HG03457 (cell line): ENCODE data around the gene KBTBD12.

ENCODE experiments used
- ATAC-seq: cut with Tn5 transposase; IDR thresholded peaks from one replicate; pipeline ENCODE4 v1.9.1; 2021; ENCODE audit warnings: moderate number of reproducible peaks; ENCODE audit not compliant: unreplicated experiment

KBTBD12 gene

DNA sequence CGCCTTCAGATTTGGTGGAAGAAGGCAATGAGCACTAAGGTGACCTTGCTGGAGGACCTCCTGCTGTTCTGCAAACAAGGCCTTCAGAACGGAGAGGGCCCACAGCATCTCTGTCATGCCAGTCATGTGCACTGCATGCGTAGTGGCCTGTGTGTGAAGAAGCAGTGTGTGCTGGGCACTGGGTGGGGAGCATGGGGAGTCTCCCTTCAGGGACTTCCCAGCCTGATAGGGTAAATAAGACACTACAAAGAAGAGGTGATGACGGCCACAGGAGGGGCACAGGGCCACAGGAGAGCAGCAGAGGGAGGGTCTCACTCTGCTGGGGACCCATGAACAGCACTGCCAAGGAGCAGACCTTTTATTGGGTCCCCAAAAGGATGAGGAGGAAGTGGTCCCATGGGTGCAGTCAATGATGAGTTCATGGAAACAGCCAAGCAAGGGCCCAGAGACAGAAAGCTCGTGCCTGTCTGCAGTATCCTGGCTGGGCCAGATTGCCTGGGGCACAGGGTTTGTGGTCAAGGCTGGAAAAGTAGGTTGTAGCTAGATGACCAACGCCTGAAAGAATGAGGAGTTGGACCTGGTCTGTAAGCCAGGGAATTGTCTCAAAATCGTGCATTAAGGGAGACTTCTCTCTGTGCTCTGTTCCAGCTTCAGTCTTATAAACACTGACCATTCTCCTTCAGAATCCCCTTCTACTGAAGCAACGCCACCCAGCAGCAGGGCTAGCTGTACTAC is 69.4 kb downstream of the KBTBD12 start:
- no peak for ATAC-seq

DNA sequence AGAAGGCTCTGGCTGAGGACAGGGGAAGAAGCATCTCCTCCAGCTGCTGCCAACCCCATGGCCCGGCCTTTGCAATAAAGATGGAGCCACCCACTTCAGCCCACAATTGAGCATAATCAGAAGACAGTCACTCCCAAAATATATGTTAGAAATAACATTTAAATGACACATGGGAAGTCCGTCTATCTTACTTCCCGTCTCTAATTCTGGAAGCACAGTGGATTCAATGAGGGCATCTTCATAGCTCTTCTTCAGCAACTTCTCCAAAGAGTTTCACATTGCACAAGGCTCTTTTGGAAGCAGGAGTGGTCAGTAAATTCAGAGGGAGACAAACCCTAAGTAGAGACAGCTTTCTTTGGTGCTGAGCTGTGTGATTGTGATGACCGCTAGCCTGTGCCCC is 70.2 kb downstream of the KBTBD12 start:
- no peak for ATAC-seq

DNA sequence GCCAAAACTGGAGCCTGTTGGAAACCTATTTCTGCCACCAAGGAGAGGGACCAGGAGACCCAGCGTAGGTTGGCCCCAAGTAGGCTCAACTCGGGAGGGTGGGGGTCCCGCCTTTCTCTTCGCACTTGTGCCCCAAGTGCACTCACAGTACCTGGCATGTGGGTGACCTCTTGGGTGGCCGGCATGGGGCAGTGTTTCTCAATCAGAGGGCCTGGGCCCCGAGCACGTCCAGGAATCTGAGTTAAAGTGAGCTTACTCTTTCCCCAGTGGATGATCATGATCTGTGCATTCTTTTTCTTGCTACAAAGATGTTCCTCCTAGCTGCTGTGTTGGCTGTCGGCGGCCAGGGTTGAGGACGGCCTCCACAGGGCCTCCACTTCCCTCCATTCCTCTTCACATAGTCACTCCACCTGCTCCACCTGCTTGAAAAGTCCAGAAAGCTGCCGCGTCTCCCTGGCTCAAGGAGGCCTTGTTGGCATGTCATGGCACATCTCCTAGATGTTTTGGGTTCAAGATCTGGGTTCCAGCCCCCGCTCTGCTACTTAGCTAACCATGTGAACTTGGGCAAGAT is 70.7 kb downstream of the KBTBD12 start:
- no peak for ATAC-seq

DNA sequence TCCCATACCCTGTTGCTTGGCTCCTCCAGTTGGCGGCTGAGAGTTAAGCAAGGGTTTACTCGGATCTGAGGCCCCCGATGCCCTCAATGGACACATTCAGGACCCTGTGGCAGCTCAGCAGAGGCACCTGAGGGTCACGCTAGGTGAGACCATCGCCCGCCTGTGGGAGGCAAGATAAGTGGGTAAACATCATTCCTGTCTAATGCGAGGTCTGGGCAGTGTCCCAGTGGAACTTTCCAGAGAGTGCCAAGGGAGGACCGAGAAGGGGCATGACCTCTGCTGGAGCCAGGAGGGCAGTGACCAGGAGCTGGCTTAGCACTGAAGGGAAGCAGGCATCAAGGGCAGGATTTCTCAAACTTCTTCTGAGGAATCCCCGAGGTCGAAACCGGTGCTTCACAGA is 71.8 kb downstream of the KBTBD12 start:
- no peak for ATAC-seq

DNA sequence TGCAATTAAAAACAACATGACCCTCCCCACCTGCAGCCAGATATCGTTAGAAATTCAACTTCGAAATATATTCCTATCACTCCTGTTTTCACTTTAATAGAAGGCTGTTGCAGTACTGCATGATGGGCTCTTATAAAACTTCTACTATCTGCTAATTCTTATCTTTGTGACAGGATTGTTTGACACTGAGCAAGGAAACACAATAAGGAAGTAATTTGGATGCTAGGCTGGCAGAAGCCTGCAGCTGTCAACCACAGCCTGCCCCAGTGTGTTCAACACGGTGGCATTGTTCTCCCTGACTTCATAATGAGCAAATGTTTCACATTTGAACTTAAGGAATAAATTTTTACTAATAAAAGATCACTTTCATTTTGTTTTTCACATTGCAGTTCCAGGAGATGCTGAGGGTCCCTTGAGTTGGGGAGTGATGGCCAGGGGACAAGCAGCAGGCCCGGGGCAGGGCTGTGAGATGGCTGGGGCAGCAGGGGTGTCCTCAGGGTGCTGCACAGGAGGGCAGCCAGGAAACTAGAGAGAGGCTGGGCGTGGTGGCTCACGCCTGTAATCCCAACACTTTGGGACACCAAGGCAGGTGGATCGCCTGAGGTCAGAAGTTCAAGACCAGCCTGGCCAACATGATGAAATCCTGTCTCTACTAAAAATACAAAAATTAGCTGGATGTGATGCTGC is 72.4 kb downstream of the KBTBD12 start:
- no peak for ATAC-seq

DNA sequence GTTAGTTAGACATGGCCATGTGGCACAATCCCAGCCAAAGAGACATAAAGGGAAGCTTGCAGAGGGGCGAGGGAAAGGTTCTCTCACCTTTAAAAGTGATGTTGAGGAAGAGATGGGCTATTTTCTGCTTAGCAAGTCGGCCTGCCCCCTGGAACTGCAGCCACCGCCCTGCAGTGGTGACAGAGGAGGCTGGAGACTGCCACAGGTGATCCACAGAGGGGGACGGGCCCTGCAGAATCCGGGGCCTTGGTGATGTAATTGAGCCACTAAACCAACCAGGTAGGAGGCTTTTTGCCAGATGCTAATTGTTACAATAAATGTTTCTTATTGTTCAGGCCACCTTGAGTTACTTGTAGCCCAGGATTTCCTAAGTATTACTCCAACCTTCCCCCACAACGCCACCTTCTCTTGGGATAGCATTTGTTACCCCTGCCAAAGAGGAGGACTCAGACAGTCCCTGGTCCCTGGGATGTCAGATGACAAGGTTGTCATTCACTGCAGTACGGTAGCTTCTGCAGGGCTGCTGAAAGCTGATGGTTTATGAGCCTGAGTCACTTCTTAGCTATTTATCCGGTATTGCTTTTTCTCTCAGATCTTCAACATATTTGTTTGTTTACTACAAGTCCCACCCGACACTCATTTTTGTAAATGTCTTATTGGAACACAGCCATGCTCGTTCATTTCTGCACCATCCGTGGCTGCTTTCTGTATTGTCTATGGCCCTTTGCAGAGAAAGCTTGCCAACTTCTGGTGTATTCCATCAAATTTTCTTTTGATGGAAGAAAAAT is 73.9 kb downstream of the KBTBD12 start:
- ATAC-seq, result no peak

DNA sequence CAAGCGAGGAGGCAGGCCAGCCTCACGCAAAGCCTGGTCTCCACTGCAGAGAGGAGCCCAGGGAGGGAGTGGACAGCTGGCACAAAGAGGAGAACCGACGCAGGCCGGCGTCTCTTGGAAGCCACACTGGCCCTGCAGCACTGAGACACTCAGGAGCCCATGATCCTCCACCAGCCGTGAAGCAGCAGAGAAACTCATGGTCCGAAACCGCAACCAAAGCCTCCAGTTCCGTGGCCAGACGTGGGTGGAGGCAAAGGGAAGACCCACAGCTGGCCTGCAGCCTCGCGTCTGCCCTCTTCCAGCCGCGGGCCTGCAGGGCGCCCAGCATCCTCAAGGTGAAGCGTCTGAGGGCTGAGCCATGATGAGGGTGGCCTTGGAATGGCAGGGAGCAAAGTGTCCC is 75.0 kb downstream of the KBTBD12 start:
- no peak for ATAC-seq

DNA sequence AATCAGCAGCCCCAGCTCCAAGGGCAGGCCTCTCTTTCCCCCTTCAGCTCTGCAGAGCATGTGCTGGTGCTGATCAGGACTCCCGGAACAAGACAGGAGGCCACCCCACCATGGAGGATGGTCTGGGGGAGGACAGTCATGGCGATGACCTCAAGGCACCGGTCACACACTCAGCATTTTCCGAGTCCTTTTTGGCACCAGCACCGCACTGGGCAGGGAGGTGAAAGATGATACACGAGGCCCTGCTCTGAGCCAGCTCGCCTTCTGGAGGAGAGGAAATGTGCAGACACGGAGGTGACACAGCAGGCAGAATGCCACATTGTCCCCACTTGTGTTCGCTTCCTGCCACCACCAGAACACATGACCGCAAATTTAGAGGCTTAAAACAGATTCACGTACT is 75.4 kb downstream of the KBTBD12 start:
- no peak for ATAC-seq

DNA sequence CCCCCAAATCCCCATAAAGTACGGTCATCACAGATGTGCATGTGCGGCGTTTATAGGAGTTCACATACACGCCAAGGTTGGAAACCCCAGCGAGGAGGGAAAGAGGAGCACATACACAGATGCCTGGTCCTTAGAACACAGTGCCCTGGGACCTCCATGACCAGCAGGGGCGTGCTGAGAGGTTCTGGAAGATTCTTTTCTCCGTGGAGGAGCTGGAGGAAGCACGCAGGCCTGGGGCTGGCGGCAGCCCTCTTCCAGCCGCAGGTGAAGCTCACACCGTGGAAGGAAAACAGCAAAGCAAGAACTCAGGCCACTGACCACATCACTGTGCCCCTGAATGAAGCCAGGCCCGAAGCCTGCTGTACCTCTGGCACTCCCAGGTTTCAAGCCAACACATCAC is 76.2 kb downstream of the KBTBD12 start:
- ATAC-seq, result no peak

DNA sequence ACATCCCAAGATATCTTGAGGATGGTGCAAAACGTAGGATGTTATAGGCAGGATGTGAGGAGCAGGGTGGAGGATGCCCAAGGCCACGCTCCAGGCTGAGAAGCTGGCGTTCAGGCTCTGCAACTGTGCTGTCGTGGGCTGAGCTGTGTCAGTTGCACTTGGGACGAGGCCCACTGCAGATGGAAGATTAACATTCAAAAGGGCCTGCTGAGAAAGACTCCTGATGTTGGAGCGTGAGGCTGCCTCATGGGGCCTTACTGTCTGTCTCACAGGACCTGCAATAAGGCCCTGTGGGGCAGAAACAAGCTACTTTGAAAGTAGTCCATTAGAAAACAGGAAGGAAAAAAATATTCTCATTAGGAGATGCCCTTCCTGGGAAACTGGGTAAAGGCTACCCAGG is 76.6 kb downstream of the KBTBD12 start:
- no peak for ATAC-seq

DNA sequence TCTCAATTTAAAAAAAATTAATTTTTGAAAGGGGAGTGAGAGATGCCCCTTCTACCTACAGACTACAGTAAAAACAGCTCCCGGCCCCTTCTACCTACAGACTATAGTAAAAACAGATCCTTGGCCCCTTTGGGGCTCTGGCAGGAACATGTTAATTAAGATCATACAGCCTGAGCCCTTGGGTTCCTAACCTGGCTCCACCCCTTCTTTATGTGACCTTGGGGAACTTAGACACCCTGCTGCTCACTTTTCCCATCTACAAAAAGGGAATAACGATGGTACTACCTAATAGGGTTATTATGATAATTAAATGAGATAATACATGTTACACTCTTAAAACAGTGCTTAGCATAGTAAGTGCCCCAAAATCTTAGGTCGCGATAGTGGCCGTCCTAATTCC is 77.1 kb downstream of the KBTBD12 start:
- no peak for ATAC-seq

DNA sequence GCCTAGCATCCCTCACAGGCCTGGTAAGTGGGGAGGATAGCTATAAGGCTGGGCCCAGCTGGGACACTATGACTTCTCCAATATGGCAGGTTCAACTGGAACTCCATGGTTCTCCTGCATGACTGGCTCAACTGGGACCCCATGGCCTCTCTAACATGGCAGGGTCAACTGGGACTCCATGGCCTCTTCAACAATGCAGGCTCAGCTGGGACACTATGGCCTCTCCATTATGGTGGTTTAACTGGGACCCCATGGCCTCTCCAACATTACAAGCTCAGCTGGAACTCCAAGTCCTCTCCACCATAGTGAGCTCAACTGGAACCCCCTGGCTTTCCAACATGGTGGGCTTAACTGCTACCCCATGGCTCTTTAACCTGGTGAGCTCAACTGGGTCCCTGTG is 79.0 kb downstream of the KBTBD12 start:
- no peak for ATAC-seq

DNA sequence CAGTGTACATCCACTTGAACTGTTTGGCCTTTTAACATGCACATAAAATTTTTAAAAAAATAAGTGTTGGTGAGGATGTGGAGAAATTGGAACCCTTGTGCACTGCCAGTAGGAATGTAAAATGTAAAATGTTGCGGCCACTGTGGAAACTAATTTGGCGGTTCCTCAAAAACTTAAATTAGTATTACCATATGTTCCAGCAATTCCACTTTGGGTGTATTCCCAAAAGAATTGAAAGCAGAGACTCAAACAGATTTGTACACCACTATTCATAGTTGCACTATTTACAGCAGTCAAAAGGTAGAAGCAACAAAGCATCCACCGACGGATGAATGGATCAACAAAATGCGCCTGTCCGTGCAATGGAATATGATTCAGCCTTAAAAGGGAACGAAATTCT is 82.0 kb downstream of the KBTBD12 start:
- ATAC-seq, result no peak

DNA sequence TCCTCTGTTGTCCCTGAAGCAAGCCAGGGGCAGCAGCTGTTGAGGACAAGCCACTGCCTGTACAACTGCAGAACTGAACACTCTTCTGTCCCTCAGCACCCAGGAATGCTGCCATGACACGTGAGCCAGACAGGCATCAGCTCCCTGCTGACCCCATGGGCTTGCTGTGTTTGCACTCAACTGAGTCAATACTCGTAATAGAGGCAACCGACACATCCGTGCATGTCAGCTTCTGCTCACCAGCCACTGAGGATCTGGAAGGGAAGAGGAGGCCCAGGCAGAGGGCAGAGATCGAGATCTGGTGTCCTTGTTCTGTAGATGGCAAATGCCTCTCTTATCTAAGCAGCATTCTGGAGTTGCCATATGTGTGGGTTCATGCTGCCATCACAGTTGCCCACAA is 82.9 kb downstream of the KBTBD12 start:
- ATAC-seq, result no peak

DNA sequence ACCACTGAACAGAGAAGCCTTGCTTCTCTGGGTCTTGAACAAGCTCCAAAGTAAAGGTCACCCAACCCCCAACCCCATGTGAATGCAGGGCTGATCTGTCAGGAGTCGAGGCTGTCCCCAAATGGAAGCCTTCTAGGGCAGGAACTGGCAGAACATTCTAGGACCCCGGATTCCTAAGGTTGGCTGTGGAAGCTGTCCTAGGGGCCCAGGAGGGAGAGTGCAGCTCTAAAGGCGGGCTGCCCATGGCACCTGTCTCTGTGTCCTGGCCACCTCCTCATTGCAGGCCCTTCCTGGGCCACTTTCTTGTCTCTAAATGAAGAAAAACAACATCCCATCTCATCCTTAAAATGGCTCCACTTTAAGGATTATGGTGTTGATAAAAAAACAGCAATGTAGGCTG is 83.6 kb downstream of the KBTBD12 start:
- ATAC-seq, result no peak

DNA sequence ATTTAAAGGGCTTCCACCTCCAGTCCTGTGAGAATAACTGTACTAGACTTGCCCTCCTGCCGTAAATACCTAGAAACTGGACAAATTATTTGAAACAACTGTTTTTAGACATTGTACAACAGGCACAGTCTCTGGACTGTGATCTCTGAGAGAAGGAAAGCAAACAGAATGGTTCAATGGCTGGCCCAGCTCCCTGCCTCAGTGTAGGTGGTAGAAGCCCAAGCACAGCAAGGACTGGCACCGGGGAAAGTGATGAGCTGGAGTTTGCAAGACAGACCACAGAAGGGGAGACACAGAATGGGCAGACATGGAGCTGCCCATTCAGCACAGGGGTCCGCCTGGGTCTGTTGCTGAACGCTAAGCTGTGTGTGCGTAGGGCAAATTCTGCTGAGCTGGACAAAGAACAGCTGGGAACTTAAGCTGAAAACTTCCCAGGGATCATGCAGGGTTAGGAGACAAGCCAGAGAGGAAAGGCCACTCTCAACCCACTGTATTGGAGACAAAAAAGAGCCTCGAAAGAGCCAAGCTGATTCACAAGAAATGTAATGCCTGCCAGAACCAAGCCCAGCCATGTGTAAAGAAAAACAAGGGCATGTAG is 84.6 kb downstream of the KBTBD12 start:
- ATAC-seq, result no peak

DNA sequence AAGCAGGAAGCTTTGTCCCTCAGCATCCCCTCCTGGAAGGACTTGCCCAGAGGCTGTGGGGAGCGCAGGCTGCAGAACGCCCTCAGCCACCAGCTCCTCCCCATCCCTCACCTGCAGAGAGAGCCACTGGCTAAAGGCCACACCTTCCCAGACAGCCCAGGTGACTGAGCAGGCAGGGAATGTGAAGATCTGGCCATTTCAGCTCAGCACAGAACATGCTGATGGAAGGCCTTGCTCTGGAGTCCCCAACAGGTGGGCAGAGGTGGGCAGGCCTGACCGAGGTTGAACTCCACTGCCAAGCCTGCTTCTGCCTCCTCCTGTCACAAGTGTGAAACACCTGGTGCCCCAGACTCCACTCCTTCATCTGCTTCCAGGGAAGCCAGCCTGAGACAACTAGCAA is 86.5 kb downstream of the KBTBD12 start:
- ATAC-seq, result no peak

DNA sequence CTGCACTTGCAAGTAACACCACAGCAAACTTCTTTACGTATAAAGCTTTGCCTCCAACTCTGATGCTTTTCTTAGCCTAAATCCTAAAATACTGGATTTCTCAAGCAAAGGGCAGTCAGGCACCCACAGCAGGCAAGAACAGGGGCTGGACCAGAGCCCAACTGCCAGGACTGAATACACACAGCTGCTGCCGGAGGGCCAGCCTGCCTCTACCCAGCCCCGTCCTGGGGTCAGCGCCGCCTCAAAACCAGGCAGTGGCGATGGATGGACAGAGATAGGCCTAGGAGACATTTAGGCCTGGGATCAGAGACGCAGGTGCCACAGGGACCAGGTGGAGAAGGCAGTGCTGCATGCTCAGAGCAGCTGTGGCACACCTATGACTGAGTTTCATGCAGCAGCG is 89.6 kb downstream of the KBTBD12 start:
- no peak for ATAC-seq

DNA sequence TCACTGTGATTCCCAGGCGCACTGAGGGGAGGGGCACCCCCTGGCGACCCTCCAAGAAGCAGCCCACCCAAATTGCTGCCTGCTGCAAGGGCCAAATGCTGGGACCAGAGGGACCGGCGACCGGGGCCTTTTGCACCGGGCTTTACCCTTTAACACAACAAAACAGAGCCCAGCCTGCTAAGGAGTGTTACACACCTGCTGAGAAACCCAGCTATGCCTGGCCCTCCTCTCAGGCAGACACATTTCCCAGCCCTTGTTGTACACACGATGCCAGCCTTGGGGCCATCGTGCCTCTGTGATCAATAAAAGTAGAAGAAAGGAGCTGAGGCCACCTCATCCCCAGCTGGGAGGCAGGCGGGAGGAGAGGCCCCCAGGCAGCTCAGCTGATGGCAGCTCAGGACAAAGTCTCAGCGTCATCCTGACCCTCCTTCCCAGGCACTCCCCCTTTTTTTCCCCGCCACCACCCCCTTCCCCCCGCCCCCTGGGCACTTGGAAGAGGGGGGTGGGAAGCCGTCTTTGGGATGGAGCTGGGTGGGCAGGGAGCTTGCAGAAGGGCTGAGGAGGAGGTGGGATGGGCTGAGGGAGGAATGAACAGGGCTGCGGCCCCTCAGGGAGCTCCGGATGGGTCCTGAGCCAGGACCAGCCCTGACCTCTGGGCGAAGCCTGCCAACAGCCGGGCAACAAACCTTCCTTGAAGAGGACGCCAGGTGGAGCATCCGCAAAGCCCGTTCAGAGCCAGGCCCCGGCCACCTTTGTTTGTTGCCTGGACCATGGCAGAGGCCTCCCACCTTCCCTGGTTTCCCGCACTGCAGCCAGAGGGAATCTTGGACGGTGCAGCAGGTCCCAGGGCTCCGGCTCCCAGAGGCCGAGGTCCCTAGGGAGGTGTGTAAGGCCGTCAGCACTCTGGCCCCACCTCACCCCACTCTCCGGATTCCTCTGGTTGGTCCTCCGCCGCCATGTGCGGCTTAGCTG is 91.3 kb downstream of the KBTBD12 start:
- ATAC-seq, result no peak

DNA sequence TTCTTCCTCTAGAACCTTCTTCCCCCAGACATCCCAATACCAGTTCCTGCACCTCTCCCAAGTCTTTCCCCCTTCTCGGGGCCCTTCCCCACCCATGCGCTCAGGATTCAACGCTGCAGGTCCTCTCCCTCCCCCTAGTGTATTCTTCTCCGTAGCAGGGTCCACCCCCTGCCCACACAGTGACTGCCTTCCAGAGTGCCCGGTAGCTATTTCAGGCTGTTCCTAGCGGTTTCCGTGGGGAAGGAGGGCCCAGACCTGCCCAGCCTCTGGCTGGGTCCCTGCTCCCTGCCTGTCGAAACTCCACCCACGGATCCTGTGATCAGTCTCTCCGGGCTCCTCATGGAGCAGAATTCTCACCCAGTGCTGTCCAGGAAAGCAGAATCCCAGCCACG is 92.0 kb downstream of the KBTBD12 start:
- no peak for ATAC-seq
